C4-2B (cell line): ENCODE data around the gene DNAJC15.

Experiments
- ZFX ChIP-seq: fragments of 450-650 bp; IDR thresholded peaks from 2 replicates; pipeline ENCODE4 v1.6.1; 2017
- TF ChIP-seq, protein P1 (sequence below): fragments of 450-650 bp; conservative IDR thresholded peaks from 2 replicates; pipeline ENCODE4 v1.5.1; 2017; ENCODE audit warnings: mild to moderate bottlenecking

DNA sequence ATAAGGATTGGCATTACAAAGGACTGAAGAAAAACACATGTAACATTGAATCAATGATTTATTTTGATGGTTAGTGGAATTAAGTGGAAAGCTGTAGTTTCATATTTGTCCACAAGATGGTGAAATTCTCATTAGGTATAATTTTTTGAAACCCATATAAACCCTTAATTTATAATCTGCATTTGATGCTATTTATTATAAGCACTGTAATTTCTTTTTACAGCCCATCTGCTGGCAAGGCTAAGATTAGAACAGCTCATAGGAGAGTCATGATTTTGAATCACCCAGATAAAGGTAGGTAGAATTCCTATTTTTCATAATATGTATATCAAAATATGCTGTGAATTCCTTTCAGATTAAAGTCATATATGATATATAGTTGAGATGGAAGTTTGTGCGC, 62.2 kb downstream of the DNAJC15 start:
- TF ChIP-seq, protein P1, sequence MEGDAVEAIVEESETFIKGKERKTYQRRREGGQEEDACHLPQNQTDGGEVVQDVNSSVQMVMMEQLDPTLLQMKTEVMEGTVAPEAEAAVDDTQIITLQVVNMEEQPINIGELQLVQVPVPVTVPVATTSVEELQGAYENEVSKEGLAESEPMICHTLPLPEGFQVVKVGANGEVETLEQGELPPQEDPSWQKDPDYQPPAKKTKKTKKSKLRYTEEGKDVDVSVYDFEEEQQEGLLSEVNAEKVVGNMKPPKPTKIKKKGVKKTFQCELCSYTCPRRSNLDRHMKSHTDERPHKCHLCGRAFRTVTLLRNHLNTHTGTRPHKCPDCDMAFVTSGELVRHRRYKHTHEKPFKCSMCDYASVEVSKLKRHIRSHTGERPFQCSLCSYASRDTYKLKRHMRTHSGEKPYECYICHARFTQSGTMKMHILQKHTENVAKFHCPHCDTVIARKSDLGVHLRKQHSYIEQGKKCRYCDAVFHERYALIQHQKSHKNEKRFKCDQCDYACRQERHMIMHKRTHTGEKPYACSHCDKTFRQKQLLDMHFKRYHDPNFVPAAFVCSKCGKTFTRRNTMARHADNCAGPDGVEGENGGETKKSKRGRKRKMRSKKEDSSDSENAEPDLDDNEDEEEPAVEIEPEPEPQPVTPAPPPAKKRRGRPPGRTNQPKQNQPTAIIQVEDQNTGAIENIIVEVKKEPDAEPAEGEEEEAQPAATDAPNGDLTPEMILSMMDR: peak; percentile 73
- TF ChIP-seq ZFX: no peak
